GM19468 (cell line): ENCODE data around the gene GCLC.

Experiments used
- ATAC-seq: cut with Tn5 transposase; IDR thresholded peaks from one replicate; pipeline ENCODE4 v1.9.1; 2021; ENCODE audit warnings: mild to moderate bottlenecking, moderate library complexity, moderate number of reproducible peaks; ENCODE audit not compliant: unreplicated experiment; ENCODE audit errors: extremely low read depth

GCLC gene

DNA sequence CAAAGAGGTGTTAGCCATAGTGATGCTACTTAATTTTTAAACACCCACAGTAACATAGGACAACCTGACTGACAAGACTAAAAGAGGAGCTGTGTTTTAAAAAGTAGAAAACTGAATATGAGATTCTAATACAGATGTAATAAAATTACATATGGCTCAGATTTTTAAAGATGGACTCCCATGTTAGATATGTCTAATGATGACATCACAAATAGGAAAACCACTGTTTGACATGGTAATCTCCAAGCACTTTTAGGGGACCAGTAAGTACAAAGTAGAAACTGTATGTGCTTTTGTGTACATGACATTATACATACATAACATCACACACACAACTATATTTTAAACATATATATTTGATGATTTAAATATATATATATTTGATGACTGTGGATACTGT, 16.8 kb downstream of the GCLC start:
- ATAC-seq = no peak

DNA sequence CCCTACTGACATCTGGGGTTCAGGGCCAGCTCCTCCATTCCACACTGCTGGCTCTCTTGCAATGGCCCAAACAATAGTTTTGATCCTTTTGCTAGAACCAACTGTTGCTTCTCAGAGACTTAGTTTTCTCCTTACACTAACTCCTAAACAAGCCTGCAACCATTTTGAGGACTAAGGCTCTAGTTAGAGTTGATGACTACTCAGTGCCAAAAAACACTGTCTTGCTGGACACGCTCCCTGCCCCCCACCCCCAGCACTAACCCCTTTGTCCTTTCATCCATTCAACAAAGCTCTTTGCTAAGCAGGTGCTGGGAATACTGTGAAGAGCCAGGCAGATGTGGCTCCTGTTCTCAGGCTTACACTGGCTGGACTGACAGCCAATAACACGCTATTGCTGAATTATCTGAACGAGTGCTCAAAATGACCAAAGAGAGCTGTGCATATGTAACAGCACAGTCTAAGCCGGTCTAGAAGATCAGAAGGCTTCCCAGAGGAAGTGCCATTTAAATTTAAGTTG, 17.6 kb downstream of the GCLC start:
- no peak for ATAC-seq

DNA sequence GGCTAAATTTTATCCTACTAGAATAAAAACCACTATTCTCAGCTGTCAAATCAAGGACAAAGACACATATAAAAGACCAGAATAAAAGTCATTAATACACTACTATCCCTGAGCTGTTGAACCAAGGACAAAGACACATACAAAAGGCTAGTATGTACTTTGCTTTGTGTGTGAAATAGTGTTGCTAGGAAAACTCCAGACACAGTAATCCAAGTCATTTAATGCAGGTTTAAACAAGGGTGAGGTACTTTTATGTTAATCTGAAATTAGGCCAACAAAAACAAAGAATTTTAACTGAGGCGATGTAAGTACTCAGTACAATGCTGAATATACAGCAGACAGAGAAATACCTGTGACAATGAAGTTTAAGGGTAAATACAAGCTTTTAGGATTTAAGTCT, 18.9 kb downstream of the GCLC start:
- ATAC-seq = no peak

DNA sequence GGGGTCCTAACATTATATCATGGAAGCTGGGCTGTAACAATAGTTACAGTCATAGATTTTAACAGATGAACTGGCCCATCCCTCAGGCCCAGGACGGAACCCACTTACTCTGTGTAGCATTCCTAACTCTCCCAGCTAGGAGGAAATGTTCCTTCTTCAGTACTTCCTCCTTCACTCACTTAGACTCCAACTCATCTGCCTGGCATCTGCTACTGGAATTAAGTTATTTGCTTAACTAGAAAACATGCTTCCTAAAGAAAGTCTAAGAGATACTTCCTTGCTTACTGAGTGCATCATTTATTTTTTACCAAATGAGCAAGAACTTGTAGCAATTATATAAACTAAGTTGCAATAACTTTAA, 20.5 kb downstream of the GCLC start:
- no peak for ATAC-seq

DNA sequence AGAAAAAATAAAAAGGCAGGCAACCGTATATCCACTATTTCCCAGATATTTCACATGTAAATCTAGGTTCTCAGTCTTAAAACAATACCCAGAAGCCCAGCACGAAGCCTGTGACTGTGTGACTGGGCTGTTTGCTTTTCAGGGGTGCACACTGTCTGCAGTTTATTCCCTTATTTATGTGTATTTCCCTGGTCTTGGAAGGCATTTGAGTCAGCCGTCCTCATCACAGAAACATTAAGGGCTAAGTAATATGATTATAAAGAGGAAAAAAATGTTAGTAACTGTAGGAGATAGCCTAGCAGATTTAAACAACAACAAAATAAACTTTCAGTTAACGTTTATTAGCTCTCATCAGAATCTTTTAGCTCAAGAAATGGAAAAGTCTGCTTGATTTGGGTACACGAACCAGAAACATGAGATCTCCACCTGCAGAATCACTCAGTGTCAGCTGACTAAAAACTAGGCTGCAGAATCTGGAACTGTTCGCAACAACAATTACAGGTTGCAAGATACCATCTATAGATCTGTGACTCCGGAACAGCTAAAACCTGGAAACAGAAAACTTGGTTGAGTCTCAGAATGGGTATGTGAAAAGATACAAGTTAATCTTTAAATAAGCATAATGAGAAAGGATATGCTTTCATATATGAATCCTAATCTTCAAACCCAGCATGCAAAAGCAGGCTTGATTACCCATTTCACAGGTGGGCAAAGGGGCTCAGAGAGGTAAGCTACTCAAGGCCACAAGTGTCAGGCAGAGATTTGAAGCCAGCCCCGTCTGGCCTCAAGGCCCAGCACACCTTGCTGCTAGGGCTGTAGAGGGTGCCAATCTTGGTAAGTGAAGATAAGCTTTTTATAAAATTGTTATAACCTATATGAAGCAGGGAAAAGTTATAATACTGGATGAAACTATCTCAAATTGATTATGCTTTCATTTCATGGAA, 21.1 kb downstream of the GCLC start:
- no peak for ATAC-seq

DNA sequence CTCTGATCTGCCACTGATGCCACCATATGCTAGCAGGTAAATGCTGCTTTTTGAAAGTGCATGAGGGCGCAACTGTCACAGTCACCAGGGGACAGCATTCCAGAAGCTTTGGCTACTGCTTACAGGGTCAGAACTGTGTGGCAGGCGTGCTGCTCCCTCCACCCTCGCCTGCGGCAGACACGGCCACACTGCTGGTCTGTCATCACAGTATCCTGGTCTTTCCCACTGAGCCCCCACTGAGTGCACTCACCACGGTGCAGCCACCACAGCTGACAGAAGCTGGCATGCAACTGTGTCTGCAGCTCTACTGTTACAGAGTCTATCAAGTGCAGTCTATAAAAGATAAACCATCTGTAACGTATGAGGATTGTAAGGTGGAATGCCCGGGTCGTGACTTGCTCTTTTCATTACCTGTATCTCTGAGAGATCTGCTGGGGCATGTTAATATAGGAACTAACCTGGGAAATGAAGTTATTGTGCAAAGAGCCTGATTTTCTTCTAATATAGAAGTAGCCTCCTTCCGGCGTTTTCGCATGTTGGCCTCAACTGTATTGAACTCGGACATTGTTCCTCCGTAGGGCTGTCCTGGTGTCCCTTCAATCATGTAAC, 24.5 kb downstream of the GCLC start:
- no peak for ATAC-seq

DNA sequence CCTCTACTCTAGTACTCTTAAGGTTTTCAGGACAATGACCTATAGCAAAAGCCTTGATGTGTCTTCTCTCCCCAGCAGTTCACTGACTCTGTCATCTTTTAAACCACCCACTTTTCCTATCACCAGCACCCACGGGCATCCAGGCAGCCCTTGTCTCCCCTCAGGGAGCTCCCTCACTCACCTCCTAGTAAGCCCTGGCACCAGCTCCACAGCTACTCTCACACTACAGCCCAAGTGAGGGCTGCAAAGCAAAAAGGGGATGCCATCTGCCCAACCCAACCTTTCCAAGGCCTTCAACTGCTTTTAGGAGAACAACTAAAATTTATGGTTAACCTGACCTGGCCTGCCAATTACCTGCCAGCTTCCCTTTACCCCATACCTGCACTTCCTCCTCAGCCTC, 26.0 kb downstream of the GCLC start:
- ATAC-seq = no peak

DNA sequence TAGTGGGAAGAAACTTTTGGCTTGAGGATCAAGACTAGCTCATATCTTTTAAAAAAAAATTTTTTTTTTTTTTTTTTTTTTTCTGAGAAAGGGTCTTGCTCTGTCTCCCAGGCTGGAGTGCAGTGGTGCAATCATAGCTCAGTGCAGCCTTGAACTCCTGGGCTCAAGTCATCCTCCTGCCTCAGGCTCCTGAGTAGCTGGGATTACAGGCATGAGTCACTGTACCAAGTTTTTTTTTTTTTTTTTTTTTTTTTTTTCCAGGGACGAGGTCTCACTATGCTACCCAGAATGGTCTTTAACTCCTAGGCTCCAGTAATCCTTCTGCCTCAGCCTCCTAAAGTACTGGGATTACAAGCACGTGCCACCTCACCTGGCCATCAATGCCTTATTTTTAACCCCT, 27.9 kb downstream of the GCLC start:
- ATAC-seq = no peak

DNA sequence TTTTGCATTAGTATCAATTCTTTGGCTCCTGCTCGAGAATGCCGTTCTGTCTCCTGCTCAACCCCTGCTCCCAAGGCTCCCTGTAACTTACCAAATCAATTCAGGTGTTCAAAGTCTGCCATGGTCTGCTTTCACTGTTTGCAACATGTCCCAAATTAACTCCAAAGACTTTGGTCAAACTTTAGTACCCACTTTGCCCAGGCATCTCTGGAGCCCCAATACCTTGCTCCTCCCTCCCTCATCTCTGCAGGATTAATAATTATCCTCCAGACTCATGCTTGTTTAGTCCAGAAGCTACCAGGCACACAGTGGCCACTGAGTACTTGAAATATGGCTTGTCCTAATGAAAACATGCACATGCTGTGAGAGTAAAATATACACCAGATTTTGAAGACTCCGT, 30.2 kb downstream of the GCLC start:
- ATAC-seq = no peak

DNA sequence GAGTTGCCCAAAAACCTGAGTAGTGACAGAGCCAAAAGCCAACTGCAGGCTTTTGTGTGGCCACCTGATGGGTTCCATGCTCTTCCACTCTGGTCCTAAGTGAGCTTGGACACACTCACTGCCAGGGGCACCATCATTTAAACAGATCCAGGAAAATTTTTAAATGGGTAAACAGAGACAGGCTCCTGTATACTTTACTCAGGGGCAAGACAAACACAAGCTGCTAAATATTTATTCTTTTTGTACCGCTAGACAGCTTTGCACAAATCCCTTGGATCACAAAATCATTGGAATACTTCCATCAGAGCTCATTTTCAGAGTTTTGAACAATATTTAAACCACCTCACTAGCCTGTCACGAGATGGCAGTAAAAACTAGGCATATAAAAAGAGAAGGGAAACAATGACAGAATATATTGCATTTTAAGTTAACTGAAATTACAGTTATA, 31.4 kb downstream of the GCLC start:
- no peak for ATAC-seq

DNA sequence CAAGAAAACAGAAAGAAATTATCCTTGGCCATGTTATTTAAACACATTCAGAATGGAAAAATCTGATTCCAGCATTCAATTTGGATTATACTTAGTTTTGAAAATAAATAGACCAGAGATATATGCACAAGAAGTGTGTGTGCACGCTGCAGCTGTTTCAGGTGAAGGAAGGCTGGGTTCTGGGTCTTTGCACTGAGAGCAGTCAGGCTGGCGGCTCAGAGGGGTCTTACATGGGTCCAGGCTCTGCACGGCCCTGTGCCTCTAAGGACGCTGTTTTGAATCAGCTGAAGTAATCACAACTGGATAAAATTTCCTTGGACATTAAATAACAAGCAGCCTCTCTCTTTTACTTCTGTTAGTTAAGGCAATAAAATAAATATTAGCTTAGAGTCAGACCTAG, 31.8 kb downstream of the GCLC start:
- ATAC-seq = no peak

DNA sequence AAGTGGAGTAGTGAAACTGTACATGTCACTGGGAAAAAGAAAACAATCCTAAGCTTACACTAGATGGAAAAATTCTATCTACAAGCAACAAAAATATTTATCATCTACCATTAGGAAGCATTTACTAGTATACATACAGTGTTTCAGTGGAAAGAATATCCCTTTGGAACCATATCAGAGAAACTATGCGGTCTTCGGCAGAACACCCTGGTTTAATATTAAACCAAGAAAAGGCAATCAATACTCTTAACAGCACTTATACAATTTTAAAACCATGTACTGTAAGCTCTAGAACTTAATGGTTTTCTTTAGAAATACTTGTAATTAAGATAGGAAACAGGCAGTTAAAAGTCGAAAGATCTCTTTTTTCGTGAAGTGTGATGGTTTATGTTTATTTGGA, 32.3 kb downstream of the GCLC start:
- ATAC-seq = no peak

DNA sequence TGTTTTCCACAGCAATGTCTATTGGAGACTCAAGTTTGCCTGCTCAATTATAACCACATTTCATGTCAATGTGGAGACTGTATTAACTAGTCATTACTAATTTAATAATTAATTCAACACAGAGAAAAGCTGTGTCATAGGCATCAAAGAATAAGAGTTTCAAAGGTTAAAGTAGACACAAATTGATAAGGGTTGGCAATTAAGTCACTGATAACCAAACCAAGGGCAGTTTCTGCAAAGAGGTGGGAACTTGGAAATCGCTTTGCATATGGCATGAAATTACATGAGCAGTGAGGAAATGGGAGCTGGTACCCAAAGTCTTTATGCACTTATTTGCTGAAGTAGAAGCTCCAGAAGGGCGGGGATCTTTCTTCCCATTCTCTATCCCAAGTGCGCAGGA, 34.2 kb downstream of the GCLC start:
- no peak for ATAC-seq

DNA sequence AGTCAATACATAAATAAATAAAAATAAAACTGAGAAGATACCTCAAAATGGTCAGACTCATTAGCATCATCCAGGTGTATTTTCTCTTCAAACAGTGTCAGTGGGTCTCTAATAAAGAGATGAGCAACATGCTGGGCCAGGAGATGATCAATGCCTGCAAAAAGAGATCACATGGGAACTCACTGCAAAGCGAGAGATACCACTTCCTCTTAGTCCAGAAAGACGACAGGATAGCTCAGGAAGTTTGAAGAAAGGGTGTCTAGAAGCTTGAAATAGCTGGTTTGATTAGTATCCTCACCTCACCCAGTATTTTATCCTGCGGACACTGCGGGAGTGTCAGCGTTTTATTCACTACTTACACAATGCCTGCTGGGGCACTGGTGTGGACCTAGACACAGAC, 38.0 kb downstream of the GCLC start:
- ATAC-seq = no peak

DNA sequence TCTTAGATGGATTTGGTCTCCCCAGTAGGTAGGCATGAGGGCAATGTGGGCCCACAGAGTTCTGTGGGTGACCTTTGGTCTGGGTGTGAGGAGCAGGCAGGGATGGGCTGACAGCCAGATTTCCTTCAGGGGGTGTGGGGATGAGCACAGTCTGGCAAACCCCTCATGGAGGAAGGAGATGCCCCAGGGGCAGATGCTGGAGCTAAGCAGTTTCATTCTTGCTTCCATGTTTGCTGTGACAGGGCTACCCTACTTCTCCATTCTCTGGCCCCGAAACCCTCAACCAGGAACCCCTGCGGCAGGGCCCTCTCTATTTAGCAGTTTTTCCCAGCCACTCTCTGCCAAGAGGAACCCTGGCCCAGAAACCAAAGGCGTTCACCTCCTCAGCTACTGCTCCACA, 40.4 kb downstream of the GCLC start:
- ATAC-seq = no peak

DNA sequence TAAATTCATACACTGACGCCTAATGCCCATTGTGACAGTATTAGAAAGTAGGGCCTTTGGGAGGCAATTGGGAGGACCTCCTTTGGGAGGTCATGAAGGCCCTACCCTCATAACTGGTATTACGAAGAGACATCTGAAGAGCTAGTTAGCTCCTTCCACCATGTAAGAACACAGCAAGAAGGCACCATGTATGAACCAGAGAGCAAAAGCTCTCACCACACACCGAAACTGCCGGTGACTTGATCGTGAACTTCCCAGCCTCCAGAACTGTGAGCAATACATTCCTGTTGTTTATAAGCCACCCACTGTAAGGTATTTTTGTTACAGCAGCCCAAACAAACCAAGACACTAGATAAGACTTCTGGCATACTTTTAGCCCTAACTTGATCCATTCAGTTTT, 41.8 kb downstream of the GCLC start:
- no peak for ATAC-seq

DNA sequence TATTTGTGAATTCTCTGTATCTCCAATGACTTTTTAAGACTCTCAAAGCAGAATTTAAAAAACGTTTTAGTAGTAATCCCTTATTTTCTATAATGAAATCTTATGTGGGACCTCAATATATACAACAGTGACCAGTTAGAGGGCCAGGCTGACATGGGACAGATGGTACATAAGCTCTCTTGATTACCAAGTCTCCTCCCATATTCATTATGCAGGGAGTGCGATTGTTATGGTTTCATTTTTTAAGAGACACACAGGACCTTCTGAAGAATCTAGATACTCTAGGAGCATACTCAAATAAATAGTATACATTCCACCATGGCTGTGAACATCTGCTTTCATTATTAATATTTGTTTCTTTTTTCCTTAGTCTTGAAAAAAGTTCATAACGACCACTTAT, 43.5 kb downstream of the GCLC start:
- ATAC-seq = no peak

DNA sequence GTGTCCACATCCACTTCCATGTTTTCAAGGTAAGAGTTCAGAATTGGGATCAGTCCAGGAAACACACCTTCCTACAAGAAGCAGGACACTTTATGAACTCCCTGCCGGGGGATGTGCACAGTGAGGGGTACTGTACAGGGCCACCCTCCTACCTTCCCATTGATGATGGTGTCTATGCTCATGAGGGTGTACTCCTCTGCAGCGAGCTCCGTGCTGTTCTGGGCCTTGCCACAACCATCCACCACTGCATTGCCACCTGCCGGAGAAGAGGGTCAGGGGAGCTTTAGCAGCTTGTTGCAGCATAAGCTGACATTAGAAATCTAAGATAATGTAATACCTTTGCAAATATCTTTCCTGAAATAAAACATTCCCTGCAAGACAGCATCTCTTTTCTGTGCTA, 44.8 kb downstream of the GCLC start:
- ATAC-seq = no peak

DNA sequence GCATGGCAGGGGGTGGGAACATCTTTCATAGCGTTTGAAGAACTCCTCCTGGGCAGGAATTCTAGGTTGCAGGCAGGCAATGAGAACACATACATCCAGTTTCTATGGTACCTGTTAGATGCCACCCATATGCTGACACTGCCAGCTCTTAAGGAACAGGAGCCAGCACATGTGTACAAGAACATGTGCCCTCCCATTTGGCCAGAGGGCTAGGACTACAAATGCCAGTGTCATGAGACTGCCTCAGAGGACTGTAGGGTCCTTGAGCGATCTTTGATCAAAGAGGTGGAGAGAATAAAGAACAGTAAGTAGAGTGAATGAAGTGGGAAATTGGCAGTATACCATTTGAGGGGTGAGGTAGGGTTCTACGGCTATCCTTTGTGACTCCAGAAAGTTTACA, 45.8 kb downstream of the GCLC start:
- no peak for ATAC-seq

DNA sequence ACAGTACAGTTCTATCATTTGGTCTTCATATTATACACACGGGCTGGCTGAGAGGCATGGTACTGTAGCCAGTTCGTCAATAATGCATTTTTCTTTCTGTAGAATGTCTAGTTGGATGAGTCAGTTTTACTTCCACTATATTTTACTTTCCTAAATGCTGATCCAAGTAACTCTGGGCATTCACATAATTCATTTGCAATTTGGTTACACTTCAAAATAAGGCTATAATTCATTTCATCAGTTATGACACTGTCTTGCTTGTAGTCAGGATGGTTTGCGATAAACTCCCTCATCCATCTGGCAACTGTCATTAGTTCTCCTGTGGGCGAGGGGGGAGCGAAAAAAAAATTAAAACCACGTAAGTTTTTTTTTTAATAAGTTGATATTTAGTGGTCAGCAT, 46.3 kb downstream of the GCLC start:
- no peak for ATAC-seq

DNA sequence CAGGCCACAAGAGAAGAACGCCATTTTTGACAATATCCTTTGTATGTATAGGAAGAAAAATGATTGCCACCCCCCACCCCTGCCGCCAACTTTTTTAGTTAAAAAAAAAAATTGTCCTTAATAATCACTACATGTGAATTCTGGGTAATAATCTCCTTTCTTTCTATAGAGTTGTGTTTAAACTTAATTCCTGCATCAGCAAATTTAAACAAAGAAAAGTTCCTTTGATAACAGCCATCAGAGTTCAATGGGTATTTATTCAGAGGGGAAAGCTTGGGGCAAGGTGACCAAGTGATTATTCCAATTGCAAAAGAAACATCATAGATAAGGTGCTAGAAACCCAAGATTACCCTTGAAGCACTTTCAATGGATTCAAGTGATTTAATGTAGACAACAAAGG, 47.0 kb downstream of the GCLC start:
- no peak for ATAC-seq
